Neural cell (in vitro differentiated cells): ENCODE measurements around the gene SNAP29. TPM values are rescaled to one million over a fixed set of nuclear protein-coding genes. Genes with fewer than 3 reads are reported as not detected.

Source experiments
- H2AFZ ChIP-seq: fragments of 200-600, 300-800 bp; sonication (generic), shearing (Covaris generic); 2 replicates; pipeline ENCODE4 v1.6.0; 2014; ENCODE audit warnings: low read depth, mild to moderate bottlenecking, antibody characterized with exemption, low read length, moderate library complexity
- H3F3A ChIP-seq: fragments of 200-600 bp; shearing (Covaris generic); 2 replicates; pipeline ENCODE4 v1.6.1; 2016; ENCODE audit warnings: mild to moderate bottlenecking, moderate library complexity, mixed read lengths, antibody characterized with exemption, low read length; ENCODE audit not compliant: insufficient read depth, poor library complexity, severe bottlenecking
- H3K27ac ChIP-seq: fragments of 200-600, 300-800 bp; sonication (generic), shearing (Covaris generic); 2 replicates; pipeline ENCODE4 v1.5.1; 2014; ENCODE audit warnings: mild to moderate bottlenecking, low read length, moderate library complexity
- H3K27me3 ChIP-seq: fragments of 300-800, 200-600 bp; sonication (generic), shearing (Covaris generic); 2 replicates; pipeline ENCODE4 v1.6.0; 2014; ENCODE audit warnings: mild to moderate bottlenecking, low read depth, low read length, moderate library complexity; ENCODE audit not compliant: insufficient read depth
- H3K36me3 ChIP-seq: fragments of 300-800, 200-600 bp; sonication (generic), shearing (Covaris generic); 2 replicates; pipeline ENCODE4 v1.5.1; 2014; ENCODE audit warnings: mild to moderate bottlenecking, antibody characterized with exemption, low read length, moderate library complexity; ENCODE audit not compliant: insufficient read depth
- H3K4me2 ChIP-seq: fragments of 300-800, 200-600 bp; sonication (generic), shearing (Covaris generic); 2 replicates; pipeline ENCODE4 v1.6.0; 2014; ENCODE audit warnings: mild to moderate bottlenecking, low read length
- H3K4me3 ChIP-seq: fragments of 300-800, 200-600 bp; sonication (generic), shearing (Covaris generic); 2 replicates; pipeline ENCODE4 v1.5.1; 2014; ENCODE audit warnings: mild to moderate bottlenecking, low read length, moderate library complexity
- H3K79me2 ChIP-seq: fragments of 200-600 bp; shearing (Covaris generic); replicated peaks from 2 replicates; pipeline ENCODE4 v1.6.0; 2014; ENCODE audit warnings: mild to moderate bottlenecking, low read length, moderate library complexity; ENCODE audit not compliant: insufficient read depth
- H3K9ac ChIP-seq: fragments of 300-800, 200-600 bp; sonication (generic), shearing (Covaris generic); 2 replicates; pipeline ENCODE4 v1.6.1; 2016; ENCODE audit warnings: mild to moderate bottlenecking, low read length, mixed read lengths
- H3K9me2 ChIP-seq: fragments of 200-600 bp; shearing (Covaris generic); 2 replicates; pipeline ENCODE4 v1.6.1; 2016; ENCODE audit warnings: mild to moderate bottlenecking, low read length, mixed read lengths; ENCODE audit not compliant: insufficient read depth
- H3K9me3 ChIP-seq: fragments of 200-600, 300-800 bp; sonication (generic), shearing (Covaris generic); 2 replicates; pipeline ENCODE4 v1.6.1; 2016; ENCODE audit warnings: mild to moderate bottlenecking, mixed run types, low read length, moderate library complexity, mixed read lengths
- H4K20me1 ChIP-seq: fragments of 200-600 bp; shearing (Covaris generic); 2 replicates; pipeline ENCODE4 v1.6.1; 2016; ENCODE audit warnings: mild to moderate bottlenecking, mixed run types; ENCODE audit not compliant: insufficient read depth
- CTCF ChIP-seq: fragments of 450-650 bp; IDR thresholded peaks from 2 replicates; pipeline ENCODE4 v1.5.1; 2014; ENCODE audit warnings: antibody characterized with exemption, mild to moderate bottlenecking, moderate library complexity; ENCODE audit not compliant: poor library complexity, severe bottlenecking
- EP300 ChIP-seq: fragments of 450-650 bp; conservative IDR thresholded peaks from 2 replicates; pipeline ENCODE4 v1.6.1; 2014; ENCODE audit warnings: antibody characterized with exemption, mild to moderate bottlenecking, moderate library complexity; ENCODE audit not compliant: poor library complexity, severe bottlenecking
- EZH2 ChIP-seq: fragments of 200-600, 300-800 bp; shearing (Covaris generic), sonication (generic); IDR thresholded peaks from 2 replicates; pipeline ENCODE4 v1.6.1; 2014; ENCODE audit warnings: antibody characterized with exemption, low read length, borderline replicate concordance, mild to moderate bottlenecking; ENCODE audit not compliant: insufficient read depth, poor library complexity, severe bottlenecking
- MXI1 ChIP-seq: fragments of 450-650 bp; conservative IDR thresholded peaks from 2 replicates; pipeline ENCODE4 v1.6.1; 2014; ENCODE audit warnings: antibody characterized with exemption, mild to moderate bottlenecking; ENCODE audit not compliant: poor library complexity, severe bottlenecking
- POLR2AphosphoS5 ChIP-seq: IDR thresholded peaks from 2 replicates; pipeline ENCODE4 v1.6.1; 2012
- RAD21 ChIP-seq: fragments of 450-650 bp; conservative IDR thresholded peaks from 2 replicates; pipeline ENCODE4 v1.6.1; 2014; ENCODE audit warnings: antibody characterized with exemption, mild to moderate bottlenecking, moderate library complexity
- REST ChIP-seq: IDR thresholded peaks from 2 replicates; pipeline ENCODE4 v1.6.1; 2012; ENCODE audit warnings: borderline replicate concordance
- SMC3 ChIP-seq: fragments of 450-650 bp; conservative IDR thresholded peaks from 2 replicates; pipeline ENCODE4 v1.6.1; 2014; ENCODE audit warnings: antibody characterized with exemption, mild to moderate bottlenecking, moderate library complexity; ENCODE audit not compliant: poor library complexity
- TAF1 ChIP-seq: IDR thresholded peaks from 2 replicates; pipeline ENCODE4 v1.6.1; 2012; ENCODE audit warnings: low read depth
- polyA minus RNA-seq: library from RNA; depleted of rRNA, polyadenylated mRNA; stranded (reverse); fragments of >200 nt; gene quantifications from 2 replicates; pipeline ENCODE4 v1.2.3, GENCODE V29; 2014
- polyA plus RNA-seq: library from polyadenylated mRNA; depleted of rRNA; stranded (reverse); fragments of >200 nt; gene quantifications from 2 replicates; pipeline ENCODE4 v1.2.3, GENCODE V29; 2014

Gene SNAP29
- polyA plus RNA-seq: 6.7 and 7.0 TPM in 2 replicates
- polyA minus RNA-seq: 5.4 and 8.1 TPM in 2 replicates

DNA sequence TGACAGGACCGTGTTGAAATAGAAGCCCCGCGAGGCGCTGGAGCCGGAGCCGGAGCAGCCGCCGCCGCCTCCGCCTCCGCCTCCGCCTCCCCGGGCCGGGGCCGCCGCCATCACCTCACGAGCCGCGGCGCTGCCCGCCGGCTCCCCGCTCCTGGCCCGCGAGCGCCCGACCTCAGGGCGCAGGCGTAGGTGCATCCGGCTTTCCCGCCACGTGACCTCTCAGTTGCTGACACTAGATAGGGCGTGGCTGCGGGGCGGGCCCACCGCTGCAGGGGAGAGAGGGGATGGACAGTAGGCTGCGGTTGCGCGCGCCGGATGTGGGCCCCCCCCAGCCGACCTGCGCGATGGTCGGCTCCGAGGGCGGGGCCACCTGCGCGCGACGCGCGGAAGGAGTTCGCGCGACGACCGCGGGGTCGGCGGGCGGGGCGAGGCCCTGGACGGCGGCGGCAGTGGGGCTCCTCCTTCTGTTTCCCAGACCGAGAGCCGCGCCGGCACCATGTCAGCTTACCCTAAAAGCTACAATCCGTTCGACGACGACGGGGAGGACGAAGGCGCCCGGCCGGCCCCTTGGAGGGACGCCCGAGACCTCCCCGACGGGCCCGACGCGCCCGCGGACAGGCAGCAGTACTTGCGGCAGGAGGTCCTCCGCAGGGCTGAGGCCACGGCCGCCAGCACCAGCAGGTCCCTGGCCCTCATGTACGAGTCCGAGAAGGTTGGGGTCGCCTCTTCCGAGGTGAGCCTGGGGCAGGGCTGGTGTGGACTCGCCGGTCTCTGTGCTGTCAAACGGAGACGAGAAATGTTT, at the start of gene SNAP29, which contains the start of gene PI4KA:
Gene SNAP29 (plus strand): TSS at position 393 of the 802 bp plus-strand sequence. CDS start 104 bp downstream, at position 497.
Gene PI4KA (minus strand): TSS at position 197 of the 802 bp plus-strand sequence. CDS start 86 bp downstream, at position 111.
- peak within 1 kb of the TSS; percentile 100 for H2AFZ ChIP-seq
- no peaks in the 10 kb centered on the region for H4K20me1 ChIP-seq
- no peaks in the 10 kb centered on the region for H3K36me3 ChIP-seq
- no peaks in the 10 kb centered on the region for H3K9me2 ChIP-seq
- H3K4me3 ChIP-seq: peak within 1 kb of the TSS; percentile 83
- H3K4me2 ChIP-seq: peak within 1 kb of the TSS; percentile 66
- TF ChIP-seq REST (no peak), MXI1 (peak; percentile 85), RAD21 (peak; percentile 27), EP300 (peak; percentile 77), TAF1 (no peak), CTCF (peak; percentile 59), EZH2 (no peak), SMC3 (peak; percentile 36), POLR2AphosphoS5 (peak; percentile 93)
- peak within 1 kb of the TSS; percentile 95 for H3K27ac ChIP-seq
- H3K27me3 ChIP-seq: no peaks in the 10 kb centered on the region
- H3F3A ChIP-seq: peaks cover 5% of the 10 kb centered on the region
- peaks cover 39% of the 10 kb centered on the region for H3K79me2 ChIP-seq
- H3K9ac ChIP-seq: peak within 1 kb of the TSS; percentile 94
- no peaks in the 10 kb centered on the region for H3K9me3 ChIP-seq

DNA sequence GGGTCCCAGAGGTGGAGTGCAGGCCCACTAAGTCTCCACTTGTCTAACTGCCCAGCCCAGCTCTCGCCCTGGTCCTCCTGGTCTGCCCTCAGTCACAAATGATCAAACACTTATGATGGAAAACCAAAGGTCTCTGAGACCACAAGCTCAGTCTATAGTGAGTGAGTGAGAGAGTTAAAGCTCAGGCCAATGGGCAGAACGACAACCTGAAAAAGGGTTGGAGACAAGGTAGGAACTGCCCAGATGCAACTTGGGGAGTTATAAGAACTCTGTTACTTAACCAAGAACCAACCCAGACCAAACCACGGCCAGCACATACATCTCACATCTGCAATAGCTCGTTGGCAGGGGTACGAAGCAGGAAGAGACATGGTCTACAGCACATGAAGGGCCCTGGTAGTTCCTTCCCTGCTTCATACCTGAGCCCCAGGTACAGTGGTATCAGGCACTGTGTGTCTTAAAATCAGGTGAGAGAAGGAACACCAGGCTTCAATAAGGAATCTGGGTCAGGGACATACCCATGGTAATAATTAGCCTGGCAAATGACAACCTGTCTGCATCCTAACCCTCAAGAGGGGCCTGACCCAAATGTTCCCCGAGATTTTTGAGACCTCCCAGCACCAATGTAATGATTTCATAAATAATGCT, 49.1 kb upstream of the SNAP29 start:
- H3K9ac ChIP-seq: no peak overlapping the region
- no peaks in the 10 kb centered on the region for H3K9me3 ChIP-seq
- peaks cover 21% of the 10 kb centered on the region for H3K36me3 ChIP-seq
- H3K27ac ChIP-seq: no peak overlapping the region
- H2AFZ ChIP-seq: no peak overlapping the region
- TF ChIP-seq EZH2 (no peak), MXI1 (no peak), REST (no peak), RAD21 (no peak)
- no peaks in the 10 kb centered on the region for H3K27me3 ChIP-seq
- H3F3A ChIP-seq: no peaks in the 10 kb centered on the region
- no peak overlapping the region for H3K4me2 ChIP-seq
- H3K4me3 ChIP-seq: no peak overlapping the region
- H4K20me1 ChIP-seq: no peaks in the 10 kb centered on the region
- no peaks in the 10 kb centered on the region for H3K9me2 ChIP-seq
- no peaks in the 10 kb centered on the region for H3K79me2 ChIP-seq
